T47D (cell line): ENCODE measurements around the gene MAT2A.

Experiments used
- DNase-seq, 2 experiments: peaks; one replicate each; pipeline versions ENCODE4 v3.0.0 to v3.0.0-alpha.2; 2011 to 2012; ENCODE audit warnings: low read depth in 1 of 2, low spot score in 1 of 2
- JUND ChIP-seq: IDR thresholded peaks from 2 replicates; pipeline ENCODE4 v1.6.1; 2012; ENCODE audit warnings: low read depth
- in situ Hi-C: cut with HindIII; loops from 2 replicates; pipeline ENCODE4 v1.10.0; 2016; ENCODE audit warnings: low sequenced_read_pairs, low pct_unique_long_range_greater_than_20kb

Gene MAT2A

GRCh38 chr2:85511008-85511811, 27.8 kb upstream of the MAT2A start:
- DNase-seq = peak in 1 of 2 experiments; percentile 32
- in situ Hi-C loops = no loop called here
- no peak for TF ChIP-seq JUND

DNA sequence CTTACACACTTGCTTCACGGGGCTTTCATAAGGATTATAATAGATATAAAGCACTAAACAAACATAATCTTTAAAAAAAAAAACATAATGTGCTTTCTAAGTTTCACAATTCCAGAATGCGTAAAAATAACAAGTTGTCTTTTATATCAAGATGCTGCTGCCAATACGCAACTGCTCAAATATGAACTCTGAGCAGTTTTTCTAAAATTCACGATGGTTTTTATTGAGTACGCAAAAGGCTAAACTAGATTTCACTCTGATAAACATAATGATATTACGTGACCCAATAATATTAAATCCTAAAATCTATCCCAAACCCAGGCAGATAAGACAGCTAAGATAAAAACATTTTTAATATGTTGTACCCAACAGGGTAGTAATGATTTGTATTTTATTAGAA, 24.6 kb upstream of the MAT2A start:
- in situ Hi-C loops = no loop called here
- no peak for TF ChIP-seq JUND
- DNase-seq = no peak

DNA sequence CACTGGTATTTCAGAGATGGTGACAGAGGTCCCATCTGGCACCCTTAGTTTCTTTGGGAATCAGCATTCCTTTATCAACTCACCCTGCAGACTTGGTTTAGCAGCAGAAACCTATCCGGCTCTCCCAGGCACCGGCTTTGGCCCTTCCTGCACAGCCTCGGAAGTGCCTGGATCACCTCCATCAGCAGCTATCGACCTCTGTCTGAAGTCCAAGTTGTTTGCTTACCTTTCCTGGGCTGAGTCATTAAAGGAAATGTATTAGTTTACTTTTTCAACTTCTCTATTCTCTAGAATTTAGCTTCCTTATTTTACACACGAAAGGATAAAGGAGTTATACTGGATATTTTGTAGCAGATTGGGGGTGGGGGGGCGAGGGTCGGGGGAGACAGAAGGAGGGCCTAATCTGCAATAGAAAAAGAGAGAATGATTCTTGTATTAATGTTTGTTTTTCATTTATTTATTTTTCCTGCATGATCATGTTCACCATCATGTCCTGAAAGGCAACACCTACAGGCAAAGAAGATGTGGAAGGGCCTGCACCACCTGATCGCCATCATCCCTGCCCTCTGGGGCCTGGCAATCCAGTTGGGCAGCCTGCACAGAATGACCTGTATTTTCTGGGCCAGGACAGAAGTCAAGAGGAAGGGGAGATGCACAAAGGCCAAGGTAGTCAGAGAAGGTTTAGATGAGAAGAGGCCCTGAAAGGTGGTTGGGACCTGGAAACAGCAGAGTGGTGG, 22.1 kb upstream of the MAT2A start:
- TF ChIP-seq JUND = no peak
- DNase-seq = peak in 1 of 2 experiments; percentile 57
- in situ Hi-C loops = no loop called here

DNA sequence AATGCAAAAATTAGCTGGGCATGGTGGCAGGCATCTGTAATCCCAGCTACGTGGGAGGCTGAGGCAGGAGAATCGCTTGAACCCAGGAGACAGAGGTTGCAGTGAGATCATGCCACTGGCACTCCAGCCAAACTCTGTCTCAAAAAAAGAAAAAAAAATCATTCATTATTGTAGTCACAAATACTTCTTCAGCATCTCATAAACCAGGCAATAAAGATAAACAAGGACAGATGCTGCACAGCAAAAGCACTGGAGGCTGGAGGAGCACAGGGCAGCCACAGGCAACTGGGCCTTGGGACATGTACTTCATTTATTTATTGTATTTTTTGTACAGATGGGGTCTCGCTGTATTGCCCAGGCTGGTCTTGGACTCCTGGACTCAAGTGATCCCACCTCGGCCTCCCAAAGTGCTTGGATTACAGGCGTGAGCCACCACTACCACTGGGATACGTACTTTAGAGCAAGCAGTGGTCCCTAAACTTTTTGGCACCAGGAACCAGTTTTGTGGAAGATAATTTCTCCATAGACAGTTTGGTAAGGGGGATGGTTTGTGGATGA, 16.8 kb upstream of the MAT2A start:
- DNase-seq = no peak
- TF ChIP-seq JUND = no peak
- in situ Hi-C loops = no loop called here

DNA sequence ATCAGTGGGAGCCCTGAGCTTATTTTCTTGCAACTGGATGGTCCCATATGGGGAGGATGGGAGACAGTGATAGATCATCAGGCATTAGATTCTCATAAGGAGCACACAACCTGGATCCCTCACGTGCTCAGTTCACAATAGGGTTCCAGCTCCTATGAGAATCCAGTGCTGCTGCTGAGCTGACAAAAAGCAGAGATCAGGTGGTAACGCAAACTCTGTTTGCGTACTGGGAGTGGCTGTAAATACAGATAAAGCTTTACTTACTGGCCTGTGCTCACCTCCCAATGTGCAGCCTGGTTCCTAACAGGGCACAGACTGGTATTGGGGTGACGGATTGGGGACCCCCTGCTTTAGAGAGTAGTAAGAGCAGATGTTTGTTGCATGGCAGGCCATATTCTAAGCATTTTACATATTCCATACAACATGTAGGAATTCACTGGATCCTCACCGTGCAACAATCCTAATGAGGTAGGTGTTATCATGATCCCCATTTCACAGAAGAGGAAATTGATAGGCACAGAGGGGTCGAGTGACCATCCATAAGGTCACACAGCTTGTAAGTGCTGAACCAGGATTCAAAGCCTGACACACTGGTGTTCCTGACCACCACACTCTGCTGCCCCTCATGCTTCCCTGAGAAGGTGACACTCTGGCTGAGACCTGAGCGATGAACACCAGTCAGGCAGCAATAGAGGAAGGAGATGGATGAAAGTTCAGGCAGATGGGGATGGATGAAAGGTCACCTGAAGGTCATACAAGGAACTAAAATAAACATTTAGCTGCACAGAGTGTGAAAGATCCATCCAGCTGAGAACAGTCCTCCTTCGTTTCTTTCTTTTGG, 15.7 kb upstream of the MAT2A start:
- DNase-seq = no peak
- no peak for TF ChIP-seq JUND
- in situ Hi-C loops = no loop called here

DNA sequence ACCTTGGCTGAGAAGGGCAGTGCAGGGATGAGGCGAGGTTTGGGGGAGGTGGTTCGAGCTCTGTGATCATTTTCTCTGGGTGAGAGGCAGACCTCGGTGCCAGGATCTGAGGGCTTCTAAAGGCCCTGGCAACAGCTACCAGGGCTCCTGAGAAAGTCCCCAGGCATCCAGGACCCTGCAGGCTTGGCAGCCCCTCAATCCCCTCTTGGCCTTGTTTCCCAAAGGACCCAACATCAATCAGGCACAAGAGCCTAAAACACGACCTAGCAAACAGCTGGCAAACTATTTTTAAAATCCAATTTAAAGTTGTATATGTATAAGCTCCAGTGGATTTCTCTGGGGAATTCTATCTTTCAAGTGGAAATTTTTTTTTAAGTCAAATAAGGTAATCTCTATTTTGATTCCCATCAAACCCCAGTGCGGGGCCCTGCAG, 15.0 kb upstream of the MAT2A start:
- no peak for TF ChIP-seq JUND
- in situ Hi-C loops = no loop called here
- DNase-seq = no peak

DNA sequence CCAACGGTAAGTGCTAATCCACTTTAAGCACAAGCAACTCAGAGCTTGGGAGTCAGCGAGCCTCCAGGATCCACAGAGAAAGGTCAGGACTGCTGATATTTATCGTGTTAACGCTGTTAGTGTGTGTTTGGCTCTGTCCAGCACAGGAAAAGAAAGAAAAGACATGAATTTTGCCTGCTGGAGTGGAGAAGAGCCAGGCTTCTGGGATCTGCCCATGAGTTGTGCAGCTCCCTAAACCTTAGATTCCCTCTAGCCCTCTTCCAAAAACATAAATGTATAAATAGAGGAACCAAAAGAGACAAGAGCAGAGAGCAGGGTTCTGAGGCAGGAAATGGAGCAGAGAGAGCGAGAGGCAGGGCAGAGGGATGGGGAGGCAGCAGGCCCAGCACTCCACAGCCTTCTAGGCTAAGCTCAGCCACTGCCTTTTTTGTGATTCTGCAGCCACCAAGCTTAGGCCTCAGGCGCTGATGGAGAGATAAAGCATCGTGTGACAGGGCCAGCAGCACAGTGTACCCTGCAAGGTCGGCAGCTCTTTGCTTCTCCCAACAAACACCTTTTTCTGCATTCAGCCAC, 14.5 kb upstream of the MAT2A start:
- in situ Hi-C loops = no loop called here
- peak in 1 of 2 experiments; percentile 65 for DNase-seq
- no peak for TF ChIP-seq JUND

DNA sequence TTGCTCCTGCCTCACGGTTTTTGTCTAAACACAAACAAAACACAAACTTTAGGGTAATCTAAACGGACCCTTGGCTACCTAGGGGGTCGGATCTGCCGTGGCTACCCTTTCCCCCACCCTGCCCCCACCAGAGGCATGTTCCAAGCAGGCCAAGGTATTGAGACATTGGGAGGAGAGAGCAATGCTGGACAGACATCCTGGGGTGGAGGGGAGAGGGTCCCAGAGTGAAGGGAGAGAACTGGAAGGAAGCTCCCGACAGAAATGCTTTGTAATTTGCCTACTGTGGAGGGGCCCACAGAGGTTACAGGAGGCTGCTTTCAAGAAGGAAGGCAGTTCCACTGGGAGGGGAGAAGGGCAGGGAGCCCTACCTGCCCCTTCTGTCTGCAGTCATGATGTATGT, 13.9 kb upstream of the MAT2A start:
- no peak for DNase-seq
- no peak for TF ChIP-seq JUND
- in situ Hi-C loops = no loop called here

DNA sequence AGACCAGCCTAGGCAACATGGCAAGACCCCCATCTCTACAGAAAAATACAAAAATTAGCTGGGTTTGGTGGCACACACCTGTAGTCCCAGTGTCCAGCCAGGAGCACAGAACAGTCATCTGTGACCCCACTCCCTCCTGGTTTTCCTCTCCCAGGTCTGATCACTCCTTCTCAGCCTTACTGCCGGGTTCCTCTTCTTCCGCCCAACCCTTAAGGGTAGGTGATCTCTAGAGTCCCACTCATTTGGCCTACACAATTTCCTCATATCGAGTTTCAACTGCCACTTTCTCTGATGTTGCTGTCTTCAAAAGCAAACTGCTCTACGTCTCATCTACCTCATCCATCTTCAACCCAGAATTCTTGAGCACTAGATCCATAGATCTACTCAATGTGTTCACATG, 13.4 kb upstream of the MAT2A start:
- DNase-seq = no peak
- TF ChIP-seq JUND = no peak
- in situ Hi-C loops = no loop called here

GRCh38 chr2:85527787-85528186, 11.2 kb upstream of the MAT2A start:
- in situ Hi-C loops = no loop called here
- no peak for DNase-seq
- TF ChIP-seq JUND = no peak

DNA sequence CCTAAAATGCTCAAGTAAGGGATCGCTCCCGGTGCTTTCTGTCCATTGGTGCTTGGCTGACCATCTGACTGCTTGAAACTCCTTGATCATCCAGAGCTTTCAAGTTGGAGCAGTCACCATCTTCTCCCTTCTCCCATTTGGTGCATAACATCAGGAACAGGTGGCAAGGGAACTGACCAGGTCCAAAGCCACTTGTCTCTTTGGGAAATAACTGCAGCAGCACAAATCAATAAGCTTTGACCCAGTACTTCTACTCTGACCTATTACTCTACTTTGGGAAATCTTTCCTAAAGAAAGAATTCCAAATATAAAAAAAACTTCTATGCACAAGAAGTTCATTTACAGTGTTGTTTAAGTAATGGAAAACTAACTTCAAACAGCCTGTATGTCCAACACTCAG, 10.6 kb upstream of the MAT2A start:
- DNase-seq = no peak
- in situ Hi-C loops = no loop called here
- TF ChIP-seq JUND = no peak

- in situ Hi-C loops = no loop called here
- TF ChIP-seq JUND = no peak
- DNase-seq = no peak
Measured at GRCh38 chr2:85529809-85530208, 9.2 kb upstream of the MAT2A start.
